ENCODE measurements around the gene CACNA2D3. TPM values are rescaled to one million over a fixed set of nuclear protein-coding genes. Genes with fewer than 3 reads are reported as not detected.

CACNA2D3 gene
- total and polyA plus RNA-seq, 12 donors, result 0.26 to 13.7 (median 2.8) TPM; not detected in 1

DNA sequence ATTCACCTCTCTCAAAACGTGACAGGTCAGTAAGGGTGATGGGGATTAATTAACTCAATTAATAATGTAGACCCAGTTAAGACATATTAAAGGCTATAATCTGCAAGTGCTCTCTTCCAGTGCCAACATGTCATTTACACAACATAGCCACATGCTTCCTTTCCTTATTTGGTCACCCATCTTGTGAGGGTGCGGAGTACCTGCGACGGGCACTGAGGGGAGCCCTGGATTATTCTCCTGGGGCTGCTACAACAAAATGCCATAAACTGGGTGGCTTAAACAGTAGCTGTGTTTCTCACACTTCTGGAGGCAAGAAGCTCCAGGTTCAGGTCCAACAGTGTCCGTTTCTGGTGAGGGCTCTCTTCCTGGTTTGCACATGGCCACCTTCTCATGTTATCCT lies 962.9 kb downstream of the CACNA2D3 start:
- no peaks in the 10 kb centered on the region for H3K4me1 ChIP-seq (replicated peaks in 1 of 2)
- intact Hi-C loops (cut with DNase I), result no loop called here
- no peak for DNase-seq
- H3K27me3 ChIP-seq, result peaks cover 4% of the 10 kb centered on the region
- TF ChIP-seq, protein P1, sequence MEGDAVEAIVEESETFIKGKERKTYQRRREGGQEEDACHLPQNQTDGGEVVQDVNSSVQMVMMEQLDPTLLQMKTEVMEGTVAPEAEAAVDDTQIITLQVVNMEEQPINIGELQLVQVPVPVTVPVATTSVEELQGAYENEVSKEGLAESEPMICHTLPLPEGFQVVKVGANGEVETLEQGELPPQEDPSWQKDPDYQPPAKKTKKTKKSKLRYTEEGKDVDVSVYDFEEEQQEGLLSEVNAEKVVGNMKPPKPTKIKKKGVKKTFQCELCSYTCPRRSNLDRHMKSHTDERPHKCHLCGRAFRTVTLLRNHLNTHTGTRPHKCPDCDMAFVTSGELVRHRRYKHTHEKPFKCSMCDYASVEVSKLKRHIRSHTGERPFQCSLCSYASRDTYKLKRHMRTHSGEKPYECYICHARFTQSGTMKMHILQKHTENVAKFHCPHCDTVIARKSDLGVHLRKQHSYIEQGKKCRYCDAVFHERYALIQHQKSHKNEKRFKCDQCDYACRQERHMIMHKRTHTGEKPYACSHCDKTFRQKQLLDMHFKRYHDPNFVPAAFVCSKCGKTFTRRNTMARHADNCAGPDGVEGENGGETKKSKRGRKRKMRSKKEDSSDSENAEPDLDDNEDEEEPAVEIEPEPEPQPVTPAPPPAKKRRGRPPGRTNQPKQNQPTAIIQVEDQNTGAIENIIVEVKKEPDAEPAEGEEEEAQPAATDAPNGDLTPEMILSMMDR (IDR thresholded peaks at IDR 0.05), result no peak
- no peak for TF ChIP-seq POLR2A (IDR thresholded peaks at IDR 0.05)
- H3K4me3 ChIP-seq, result no peak overlapping the region
- H3K36me3 ChIP-seq (replicated peaks in 1 of 2), result no peaks in the 10 kb centered on the region
- 70 to 74% (median 71%) methylated on average over 5 of the region's 5 CpGs for WGBS, 4 donors
- no peak overlapping the region for H3K27ac ChIP-seq
- H3K9me3 ChIP-seq (replicated peaks in 1 of 3), result no peaks in the 10 kb centered on the region

GRCh38 chr3:55089211-55089610 lies 966.9 kb downstream of the CACNA2D3 start:
- Histone ChIP-seq H3K4me3 (no peak overlapping the region), H3K4me1 (replicated peaks in 1 of 2) (no peaks in the 10 kb centered on the region), H3K27ac (no peak overlapping the region), H3K27me3 (peaks cover 4% of the 10 kb centered on the region), H3K9me3 (replicated peaks in 1 of 3) (no peaks in the 10 kb centered on the region), H3K36me3 (replicated peaks in 1 of 2) (no peaks in the 10 kb centered on the region)
- DNase-seq, result peak in 1 of 7 donors; percentile 8
- TF ChIP-seq, protein P1 (IDR thresholded peaks at IDR 0.05), result no peak
- no peak for TF ChIP-seq POLR2A (IDR thresholded peaks at IDR 0.05)
- intact Hi-C loops (cut with DNase I), result no loop called here
- WGBS, 4 donors, result 60 to 74% (median 64%) methylated on average over 5 of the region's 5 CpGs

DNA sequence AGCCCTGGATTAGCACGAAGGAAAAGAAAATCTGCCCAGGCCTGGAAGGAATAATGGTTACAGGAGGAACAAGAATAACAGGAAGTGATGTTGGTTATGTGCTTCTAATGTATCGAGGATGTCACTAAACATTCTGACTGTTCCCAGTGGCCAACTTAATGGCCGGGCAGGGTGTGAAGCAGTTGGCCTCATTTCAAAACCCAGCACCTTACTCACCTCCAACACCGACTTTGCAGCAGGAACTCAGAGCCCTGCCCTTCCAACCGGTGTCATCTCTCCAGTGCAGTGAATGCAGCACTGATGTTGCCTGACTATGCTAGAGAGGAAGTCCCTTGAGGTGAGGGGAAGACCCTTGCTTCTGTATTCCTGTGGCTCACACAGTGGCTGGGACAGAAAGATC lies 967.9 kb downstream of the CACNA2D3 start:
- H3K4me3 ChIP-seq, result no peak overlapping the region
- H3K36me3 ChIP-seq (replicated peaks in 1 of 2), result no peaks in the 10 kb centered on the region
- no peak for TF ChIP-seq POLR2A (IDR thresholded peaks at IDR 0.05)
- TF ChIP-seq, protein P1 (IDR thresholded peaks at IDR 0.05), result no peak
- no peak overlapping the region for H3K27ac ChIP-seq
- no peaks in the 10 kb centered on the region for H3K9me3 ChIP-seq (replicated peaks in 1 of 3)
- H3K4me1 ChIP-seq (replicated peaks in 1 of 2), result no peaks in the 10 kb centered on the region
- intact Hi-C loops (cut with DNase I), result no loop called here
- peaks cover 4% of the 10 kb centered on the region for H3K27me3 ChIP-seq
- 54 to 76% (median 73%) methylated on average over 5 of the region's 5 CpGs for WGBS, 4 donors
- DNase-seq, result no peak

GRCh38 chr3:55090746-55091145 lies 968.4 kb downstream of the CACNA2D3 start:
- intact Hi-C loops (cut with DNase I), result no loop called here
- TF ChIP-seq, protein P1 (IDR thresholded peaks at IDR 0.05), result no peak
- no peak for TF ChIP-seq POLR2A (IDR thresholded peaks at IDR 0.05)
- Histone ChIP-seq H3K4me1 (replicated peaks in 1 of 2) (no peaks in the 10 kb centered on the region), H3K4me3 (no peak overlapping the region), H3K27ac (no peak overlapping the region), H3K36me3 (replicated peaks in 1 of 2) (no peaks in the 10 kb centered on the region), H3K9me3 (replicated peaks in 1 of 3) (no peaks in the 10 kb centered on the region), H3K27me3 (peaks cover 4% of the 10 kb centered on the region)
- WGBS, 4 donors, result 84 to 95% (median 93%) methylated on average over 5 of the region's 5 CpGs
- no peak for DNase-seq
